Endodermal cell (in vitro differentiated cells): ENCODE data around the gene SRXN1. TPM values are rescaled to one million over a fixed set of nuclear protein-coding genes. Genes with fewer than 3 reads are reported as not detected.
A peak's percentile ranks its signal among the peaks of the same experiment; 100 is the strongest.

Experiments
- DNase-seq: peaks from one replicate; pipeline ENCODE4 v3.0.0-alpha.2; 2017
- H3K27ac ChIP-seq: 2 replicates; pipeline ENCODE4 v1.5.1; 2013; ENCODE audit warnings: mild to moderate bottlenecking, low read depth, low read length, moderate library complexity
- H3K27me3 ChIP-seq: 2 replicates; pipeline ENCODE4 v1.6.1; 2013; ENCODE audit warnings: mild to moderate bottlenecking, low read length, moderate library complexity; ENCODE audit not compliant: insufficient read depth, control insufficient read depth, poor library complexity, severe bottlenecking
- H3K36me3 ChIP-seq: 2 replicates; pipeline ENCODE4 v1.7.0; 2013; ENCODE audit warnings: mild to moderate bottlenecking, low read length, moderate library complexity; ENCODE audit not compliant: control insufficient read depth, insufficient read depth
- H3K4me1 ChIP-seq: one replicate; pipeline ENCODE4 v1.7.0; 2013; ENCODE audit warnings: low read length; ENCODE audit not compliant: control insufficient read depth, insufficient read depth
- H3K4me3 ChIP-seq: 2 replicates; pipeline ENCODE4 v1.5.1; 2013; ENCODE audit warnings: mild to moderate bottlenecking, low read length, moderate library complexity
- H3K9ac ChIP-seq: 2 replicates; pipeline ENCODE4 v1.6.1; 2013; ENCODE audit warnings: mild to moderate bottlenecking, low read length, moderate library complexity; ENCODE audit not compliant: poor library complexity, severe bottlenecking; ENCODE audit errors: extremely low read depth
- H3K9me3 ChIP-seq: 2 replicates; pipeline ENCODE4 v1.6.1; 2013; ENCODE audit warnings: mild to moderate bottlenecking, low read length, moderate library complexity; ENCODE audit not compliant: control insufficient read depth
- H3K27ac Mint-ChIP-seq: 2 replicates; pipeline ENCODE4 v1.8.0; 2020; ENCODE audit warnings: mixed read lengths
- H3K27me3 Mint-ChIP-seq: 2 replicates; pipeline ENCODE4 v1.8.0; 2021; ENCODE audit warnings: mild to moderate bottlenecking, mixed read lengths; ENCODE audit not compliant: insufficient read depth
- H3K36me3 Mint-ChIP-seq: 2 replicates; pipeline ENCODE4 v1.8.0; 2020; ENCODE audit warnings: low read depth, mixed read lengths
- H3K4me1 Mint-ChIP-seq: 2 replicates; pipeline ENCODE4 v1.8.0; 2020; ENCODE audit warnings: mixed read lengths
- H3K4me3 Mint-ChIP-seq: 2 replicates; pipeline ENCODE4 v1.8.0; 2020; ENCODE audit warnings: mild to moderate bottlenecking, moderate library complexity, mixed read lengths
- H3K9me3 Mint-ChIP-seq: 2 replicates; pipeline ENCODE4 v1.8.0; 2020; ENCODE audit warnings: mild to moderate bottlenecking, mixed read lengths
- CTCF ChIP-seq: fragments of 200-600 bp; sonication (generic); conservative IDR thresholded peaks from 2 replicates; pipeline ENCODE4 v1.5.0; 2021; ENCODE audit warnings: antibody characterized with exemption, mild to moderate bottlenecking
- WGBS, 2 experiments: methylation state at CpG; one replicate each; pipeline versions ENCODE4 v1.1.5 to v1.1.7; 2013; ENCODE audit warnings: missing lambda C conversion rate in 2 of 2, mixed read lengths in 1 of 2; ENCODE audit not compliant: insufficient coverage in 1 of 2, insufficient read length in 1 of 2; 5-methylcytosine and 5-hydroxymethylcytosine counted together
- total RNA-seq, 2 donors: library from RNA; stranded (reverse); fragmentation: NEBNext Ultra II Directional in 1 of 2; extraction: Animal tissue kit (Norgen Biotek cat#: 25700) in 1 of 2; gene quantifications; 2 replicates in 1 of 2; 3 replicates in 1 of 2; pipeline ENCODE4 v1.2.1, GENCODE V29; 2021

The SRXN1 gene
- total RNA-seq, 2 donors from 2014 or later = 9.7 to 19.3 TPM

GRCh38 chr20:673603-674001 is 20.6 kb upstream of the SRXN1 start:
- H3K36me3 ChIP-seq = no peaks in the 10 kb centered on the region
- no peak for DNase-seq
- no peak overlapping the region for H3K9ac ChIP-seq
- no peak for TF ChIP-seq CTCF
- peaks cover 58% of the 10 kb centered on the region for H3K27me3 ChIP-seq
- H3K9me3 ChIP-seq = no peaks in the 10 kb centered on the region
- Mint-ChIP-seq H3K9me3 (no peaks in the 10 kb centered on the region), H3K27ac (no peak overlapping the region), H3K4me1 (peaks cover 8% of the 10 kb centered on the region), H3K4me3 (no peak overlapping the region), H3K27me3 (peaks cover 64% of the 10 kb centered on the region), H3K36me3 (no peaks in the 10 kb centered on the region)
- H3K4me3 ChIP-seq = no peak overlapping the region
- peaks cover 5% of the 10 kb centered on the region for H3K4me1 ChIP-seq
- WGBS, 2 experiments = 72 to 73% methylated on average over 3 of the region's 3 CpGs
- H3K27ac ChIP-seq = no peak overlapping the region

GRCh38 chr20:672963-673602 is 20.1 kb upstream of the SRXN1 start:
- no peak overlapping the region for H3K27ac ChIP-seq
- Mint-ChIP-seq H3K27ac (no peak overlapping the region), H3K4me1 (peaks cover 11% of the 10 kb centered on the region), H3K9me3 (no peaks in the 10 kb centered on the region), H3K27me3 (peaks cover 59% of the 10 kb centered on the region), H3K4me3 (no peak overlapping the region), H3K36me3 (no peaks in the 10 kb centered on the region)
- no peaks in the 10 kb centered on the region for H3K9me3 ChIP-seq
- peak; percentile 82 for TF ChIP-seq CTCF
- DNase-seq = peak; percentile 79
- 70 to 72% methylated on average over 7 of the region's 7 CpGs for WGBS, 2 experiments
- no peak overlapping the region for H3K9ac ChIP-seq
- no peak overlapping the region for H3K4me3 ChIP-seq
- H3K27me3 ChIP-seq = peaks cover 52% of the 10 kb centered on the region
- H3K36me3 ChIP-seq = no peaks in the 10 kb centered on the region
- peaks cover 5% of the 10 kb centered on the region for H3K4me1 ChIP-seq

GRCh38 chr20:671252-672030 is 18.4 kb upstream of the SRXN1 start:
- Mint-ChIP-seq H3K27me3 (peaks cover 48% of the 10 kb centered on the region), H3K4me3 (no peak overlapping the region), H3K36me3 (no peaks in the 10 kb centered on the region), H3K9me3 (no peaks in the 10 kb centered on the region), H3K27ac (no peak overlapping the region), H3K4me1 (peaks cover 15% of the 10 kb centered on the region)
- Histone ChIP-seq H3K9me3 (no peaks in the 10 kb centered on the region), H3K27ac (no peak overlapping the region), H3K36me3 (no peaks in the 10 kb centered on the region), H3K4me3 (no peak overlapping the region), H3K27me3 (peaks cover 36% of the 10 kb centered on the region), H3K4me1 (peaks cover 3% of the 10 kb centered on the region), H3K9ac (no peak overlapping the region)
- WGBS, 2 experiments = 91 to 97% methylated on average over 5 to 9 of the region's 9 CpGs
- DNase-seq = no peak
- TF ChIP-seq CTCF = no peak
